CD14-positive monocyte (primary cell): ENCODE data around the gene TPM1. TPM values are rescaled to one million over a fixed set of nuclear protein-coding genes. Genes with fewer than 3 reads are reported as not detected.

ENCODE experiments used
- DNase-seq, 3 donors: peaks; one replicate each; pipeline ENCODE4 v3.0.0-alpha.2; 2011 to 2022
- H2AFZ ChIP-seq: 2 replicates; pipeline ENCODE4 v1.6.0; 2012; ENCODE audit warnings: mild to moderate bottlenecking, low read depth, low read length, inconsistent platforms; ENCODE audit not compliant: insufficient read depth, poor library complexity, severe bottlenecking
- H3K27ac ChIP-seq, 2 donors: 1 replicate in 1 of 2; 2 replicates in 1 of 2; pipeline ENCODE4 v1.5.1; 2012 to 2013; ENCODE audit warnings: low read length in 2 of 2, control low read depth in 1 of 2, inconsistent platforms in 1 of 2, low read depth in 1 of 2, mild to moderate bottlenecking in 1 of 2
- H3K27me3 ChIP-seq, 2 donors: one replicate each; pipeline versions ENCODE4 v1.6.0 to v1.6.1; 2011 to 2013; ENCODE audit warnings: low read length in 2 of 2; ENCODE audit not compliant: control insufficient read depth in 2 of 2, insufficient read depth in 2 of 2
- H3K36me3 ChIP-seq, 2 donors: replicated peaks in 1 of 2; 1 replicate in 1 of 2; 2 replicates in 1 of 2; pipeline versions ENCODE4 v1.5.1 to v1.6.1; 2012 to 2013; ENCODE audit warnings: low read length in 2 of 2, control low read depth in 1 of 2, inconsistent platforms in 1 of 2, mild to moderate bottlenecking in 1 of 2; ENCODE audit not compliant: insufficient read depth in 2 of 2, control insufficient read depth in 1 of 2
- H3K4me1 ChIP-seq, 2 donors: 1 replicate in 1 of 2; 2 replicates in 1 of 2; pipeline versions ENCODE4 v1.5.1 to v1.6.1; 2012 to 2013; ENCODE audit warnings: low read length in 2 of 2, control low read depth in 1 of 2, inconsistent platforms in 1 of 2, mild to moderate bottlenecking in 1 of 2, moderate library complexity in 1 of 2; ENCODE audit not compliant: insufficient read depth in 2 of 2, control insufficient read depth in 1 of 2
- H3K4me2 ChIP-seq: replicated peaks from 2 replicates; pipeline ENCODE3; 2012; ENCODE audit warnings: low read length, moderate library complexity, mild to moderate bottlenecking; ENCODE audit not compliant: poor library complexity, severe bottlenecking; ENCODE audit errors: extremely low read depth
- H3K4me3 ChIP-seq, 3 experiments: fragments of 200-600 bp in 1 of 3; sonication (generic) in 1 of 3; replicated peaks in 1 of 3; 1 replicate in 2 of 3; 2 replicates in 1 of 3; pipeline ENCODE4 v1.5.1; 2011 to 2013; ENCODE audit warnings: low read length in 3 of 3, mild to moderate bottlenecking in 3 of 3, control low read depth in 2 of 3, low read depth in 2 of 3, inconsistent platforms in 1 of 3, moderate library complexity in 1 of 3
- H3K79me2 ChIP-seq: 2 replicates; pipeline ENCODE4 v1.6.0; 2012; ENCODE audit warnings: mild to moderate bottlenecking, control low read depth, inconsistent platforms, low read length, moderate library complexity; ENCODE audit not compliant: insufficient read depth
- H3K9ac ChIP-seq: 2 replicates; pipeline ENCODE4 v1.6.0; 2017; ENCODE audit warnings: low read length, mild to moderate bottlenecking; ENCODE audit not compliant: insufficient read depth, poor library complexity, severe bottlenecking
- H3K9me3 ChIP-seq, 2 donors: replicated peaks in 1 of 2; 1 replicate in 1 of 2; 2 replicates in 1 of 2; pipeline versions ENCODE4 v1.5.1 to v1.6.1; 2012 to 2013; ENCODE audit warnings: low read length in 2 of 2, control low read depth in 1 of 2; ENCODE audit not compliant: control insufficient read depth in 1 of 2, insufficient read depth in 1 of 2
- H4K20me1 ChIP-seq: 2 replicates; pipeline ENCODE4 v1.6.0; 2012; ENCODE audit warnings: mild to moderate bottlenecking, low read length, control low read depth, moderate library complexity; ENCODE audit not compliant: insufficient read depth
- H3K27ac Mint-ChIP-seq, 7 donors: one replicate each; pipeline ENCODE4 v1.8.0; 2020; ENCODE audit warnings: mild to moderate bottlenecking in 7 of 7, mixed read lengths in 7 of 7, moderate library complexity in 6 of 7, inconsistent platforms in 2 of 7
- H3K27me3 Mint-ChIP-seq, 3 donors: one replicate each; pipeline ENCODE4 v1.8.0; 2021 to 2022; ENCODE audit warnings: low read depth in 3 of 3, mild to moderate bottlenecking in 3 of 3, mixed read lengths in 3 of 3, moderate library complexity in 3 of 3, inconsistent platforms in 1 of 3
- H3K36me3 Mint-ChIP-seq, 2 donors: one replicate each; pipeline ENCODE4 v1.8.0; 2020; ENCODE audit warnings: mixed read lengths in 2 of 2, inconsistent platforms in 1 of 2, mild to moderate bottlenecking in 1 of 2
- H3K4me1 Mint-ChIP-seq: one replicate; pipeline ENCODE4 v1.8.0; 2020; ENCODE audit warnings: mild to moderate bottlenecking, mixed read lengths
- H3K4me3 Mint-ChIP-seq, 2 donors: one replicate each; pipeline ENCODE4 v1.8.0; 2020; ENCODE audit warnings: mild to moderate bottlenecking in 2 of 2, mixed read lengths in 2 of 2, moderate library complexity in 1 of 2
- H3K9me3 Mint-ChIP-seq, 7 donors: one replicate each; pipeline ENCODE4 v1.8.0; 2020 to 2022; ENCODE audit warnings: mixed read lengths in 7 of 7, mild to moderate bottlenecking in 6 of 7, moderate library complexity in 6 of 7, inconsistent platforms in 2 of 7
- CTCF ChIP-seq: fragments of 200-600 bp; IDR thresholded peaks from one replicate; pipeline ENCODE4 v1.8.0; 2022; ENCODE audit warnings: antibody characterized with exemption, mild to moderate bottlenecking
- WGBS: methylation state at CpG from one replicate; pipeline ENCODE4 v1.1.5; 2013; ENCODE audit warnings: missing lambda C conversion rate; ENCODE audit not compliant: insufficient coverage; 5-methylcytosine and 5-hydroxymethylcytosine counted together
- intact Hi-C, 2 donors: fragments of 100-400 bp; cut with micrococcal nuclease; formaldehyde crosslinking; loops; one replicate each; pipeline versions ENCODE4 v1.15.0 to v1.15.1; 2023
- polyA plus RNA-seq, 3 donors: library from polyadenylated mRNA; depleted of rRNA in 1 of 3; unstranded in 2 of 3; stranded (reverse) in 1 of 3; fragments of 300-500 nt in 2 of 3; fragments of >200 nt in 1 of 3; fragmentation: Illumina TruSeq in 2 of 3; gene quantifications; 1 replicate in 2 of 3; 2 replicates in 1 of 3; pipeline ENCODE4 v1.2.3, GENCODE V29; 2012 to 2021

TPM1 gene
- polyA plus RNA-seq, 3 donors, result 11.7 to 15.9 (median 11.9) TPM

GRCh38 chr15:63020759-63021430 lies 21.7 kb upstream of the TPM1 start:
- Histone ChIP-seq H3K4me1 (peaks cover under 1 to 1% of the 10 kb centered on the region in 2 donors), H3K4me2 (no peak overlapping the region), H4K20me1 (no peaks in the 10 kb centered on the region), H3K27me3 (peaks cover 0 to 3% of the 10 kb centered on the region in 2 donors), H3K36me3 (no peaks in the 10 kb centered on the region), H2AFZ (no peak overlapping the region), H3K9ac (no peak overlapping the region), H3K79me2 (no peaks in the 10 kb centered on the region), H3K4me3 (no peak overlapping the region), H3K9me3 (no peaks in the 10 kb centered on the region), H3K27ac (no peak overlapping the region)
- Mint-ChIP-seq H3K27me3 (peaks cover 4 to 5% (median 5%) of the 10 kb centered on the region in 3 donors), H3K27ac (no peak overlapping the region), H3K4me3 (no peak overlapping the region), H3K4me1 (no peaks in the 10 kb centered on the region), H3K36me3 (no peaks in the 10 kb centered on the region), H3K9me3 (peaks cover 0 to 1% (median 0%) of the 10 kb centered on the region in 7 donors)
- 96% methylated on average over 4 of the region's 7 CpGs for WGBS
- intact Hi-C loops, result no loop called here
- no peak for DNase-seq
- no peak for TF ChIP-seq CTCF

- no peak overlapping the region for H3K9ac ChIP-seq
- H3K36me3 ChIP-seq, result no peaks in the 10 kb centered on the region
- no peaks in the 10 kb centered on the region for H3K4me1 ChIP-seq
- H3K79me2 ChIP-seq, result no peaks in the 10 kb centered on the region
- H3K4me2 ChIP-seq, result no peak overlapping the region
- Mint-ChIP-seq H3K27ac (no peak overlapping the region), H3K9me3 (peaks cover 0 to 3% (median 0%) of the 10 kb centered on the region in 7 donors), H3K36me3 (peaks cover 0 to 1% of the 10 kb centered on the region in 2 donors), H3K4me1 (no peaks in the 10 kb centered on the region), H3K4me3 (no peak overlapping the region), H3K27me3 (peaks cover 3 to 5% (median 4%) of the 10 kb centered on the region in 3 donors)
- DNase-seq, result no peak
- H2AFZ ChIP-seq, result no peak overlapping the region
- H3K27me3 ChIP-seq, result peaks cover 0 to 4% of the 10 kb centered on the region in 2 donors
- H4K20me1 ChIP-seq, result no peaks in the 10 kb centered on the region
- H3K27ac ChIP-seq, result no peak overlapping the region
- intact Hi-C loops, result no loop called here
- 90% methylated on average over 2 of the region's 2 CpGs for WGBS
- H3K4me3 ChIP-seq, result no peak overlapping the region
- TF ChIP-seq CTCF, result no peak
- H3K9me3 ChIP-seq, result no peaks in the 10 kb centered on the region
Measured at GRCh38 chr15:63022181-63022580, 20.4 kb upstream of the TPM1 start.
